HepG2 (cell line): Measurements from ENCODE around the gene SLC5A10. TPM values are rescaled to one million over a fixed set of nuclear protein-coding genes. Genes with fewer than 3 reads are reported as not detected.

Experiments used
- AGO2 ChIP-seq: fragments of 200-400 bp; formaldehyde crosslinking; optimal IDR thresholded peaks from 2 replicates; pipeline ENCODE3; 2017; ENCODE audit warnings: mild to moderate bottlenecking, low read depth, low read length, moderate library complexity
- ARID4A ChIP-seq: sonication (generic); formaldehyde crosslinking; IDR thresholded peaks from 2 replicates; pipeline ENCODE4 v1.5.0; 2020; ENCODE audit warnings: mild to moderate bottlenecking, missing genetic modification reagents, borderline replicate concordance
- DMAP1 ChIP-seq: IDR thresholded peaks from 2 replicates; pipeline ENCODE4 v1.6.1; 2016
- FOSL2 ChIP-seq: sonication (generic); formaldehyde crosslinking; IDR thresholded peaks from 2 replicates; pipeline ENCODE4 v1.4.0; 2020; ENCODE audit warnings: missing genetic modification reagents
- GFI1 ChIP-seq: sonication (generic); formaldehyde crosslinking; IDR thresholded peaks from 2 replicates; pipeline ENCODE4 v1.5.0; 2020; ENCODE audit warnings: missing genetic modification reagents, mild to moderate bottlenecking, borderline replicate concordance
- GLI4 ChIP-seq: sonication (generic); formaldehyde crosslinking; IDR thresholded peaks from 2 replicates; pipeline ENCODE4 v1.5.1; 2020; ENCODE audit warnings: missing genetic modification reagents, mild to moderate bottlenecking, moderate library complexity, borderline replicate concordance
- HNRNPK ChIP-seq: fragments of 200-400 bp; formaldehyde crosslinking; IDR thresholded peaks from 2 replicates; pipeline ENCODE4 v1.6.1; 2018; ENCODE audit warnings: low read length, low read depth, moderate library complexity, mild to moderate bottlenecking; ENCODE audit not compliant: poor library complexity, severe bottlenecking
- IKZF4 ChIP-seq: sonication (generic); formaldehyde crosslinking; IDR thresholded peaks from 2 replicates; pipeline ENCODE4 v1.5.1; 2020; ENCODE audit warnings: borderline replicate concordance, mild to moderate bottlenecking, low read depth, missing genetic modification reagents; ENCODE audit errors: not compliant biosample characterization
- KAT7 ChIP-seq: IDR thresholded peaks from 2 replicates; pipeline ENCODE4 v1.6.1; 2018; ENCODE audit warnings: borderline replicate concordance, missing compliant biosample characterization
- KMT2A ChIP-seq: sonication (generic); formaldehyde crosslinking; IDR thresholded peaks from 2 replicates; pipeline ENCODE4 v1.4.0; 2020; ENCODE audit warnings: missing genetic modification reagents
- MEIS2 ChIP-seq: sonication (generic); formaldehyde crosslinking; IDR thresholded peaks from 2 replicates; pipeline ENCODE4 v1.9.0; 2021; ENCODE audit warnings: mild to moderate bottlenecking, missing genetic modification reagents
- MTF1 ChIP-seq: sonication (generic); formaldehyde crosslinking; IDR thresholded peaks from 2 replicates; pipeline ENCODE4 v1.5.0; 2020; ENCODE audit warnings: missing genetic modification reagents
- NR2C2 ChIP-seq: sonication (generic); formaldehyde crosslinking; IDR thresholded peaks from 2 replicates; pipeline ENCODE4 v1.4.0; 2020; ENCODE audit warnings: missing genetic modification reagents, mild to moderate bottlenecking, moderate library complexity, borderline replicate concordance
- RFX1 ChIP-seq: fragments of 450-650 bp; IDR thresholded peaks from 2 replicates; pipeline ENCODE4 v1.6.1; 2017
- SOX13 ChIP-seq, 3 experiments: fragments of 450-650 bp in 1 of 3; sonication (generic) in 1 of 3; formaldehyde crosslinking in 1 of 3; IDR thresholded peaks in 2 of 3; conservative IDR thresholded peaks in 1 of 3; 2 replicates each; pipeline versions ENCODE4 v1.5.0 to v1.6.1; 2016 to 2020; ENCODE audit warnings: antibody characterized with exemption in 1 of 3, mild to moderate bottlenecking in 1 of 3, missing compliant biosample characterization in 1 of 3, missing genetic modification reagents in 1 of 3, moderate library complexity in 1 of 3
- ZBTB38 ChIP-seq: sonication (generic); formaldehyde crosslinking; IDR thresholded peaks from 2 replicates; pipeline ENCODE4 v1.5.1; 2020; ENCODE audit warnings: mild to moderate bottlenecking, missing genetic modification reagents
- ZNF136 ChIP-seq: sonication (generic); formaldehyde crosslinking; IDR thresholded peaks from 2 replicates; pipeline ENCODE4 v1.8.1; 2022; ENCODE audit warnings: low read depth, mild to moderate bottlenecking, moderate library complexity, missing genetic modification reagents
- ZNF280B ChIP-seq: sonication (generic); formaldehyde crosslinking; IDR thresholded peaks from 2 replicates; pipeline ENCODE4 v1.5.0; 2020; ENCODE audit warnings: missing genetic modification reagents, mild to moderate bottlenecking, borderline replicate concordance
- ZNF280D ChIP-seq: sonication (generic); formaldehyde crosslinking; IDR thresholded peaks from 2 replicates; pipeline ENCODE4 v1.5.1; 2020; ENCODE audit warnings: mild to moderate bottlenecking, missing genetic modification reagents
- ZNF878 ChIP-seq: sonication (generic); formaldehyde crosslinking; IDR thresholded peaks from 2 replicates; pipeline ENCODE4 v1.8.1; 2023; ENCODE audit warnings: mild to moderate bottlenecking, missing genetic modification reagents, moderate library complexity
- polyA plus RNA-seq, 8 experiments: library from polyadenylated mRNA; depleted of rRNA in 3 of 8; stranded (reverse) in 7 of 8; unstranded in 1 of 8; fragments of >200 nt; fragmentation: Illumina TruSeq in 4 of 8; extraction: Trizol in 4 of 8; gene quantifications; 2 replicates each; pipeline versions ENCODE4 v1.2.1 to v1.2.3, GENCODE V29; 2011 to 2016; ENCODE audit warnings: low read depth in 4 of 8, missing spikeins in 1 of 8, mixed read lengths in 1 of 8; ENCODE audit not compliant: insufficient read depth in 1 of 8
- total RNA-seq, 5 experiments: library from RNA; depleted of rRNA; stranded (reverse); fragments of >200 nt; fragmentation: Illumina TruSeq; extraction: Trizol; gene quantifications; 2 replicates each; pipeline ENCODE4 v1.2.3, GENCODE V29; 2016; ENCODE audit warnings: low read depth in 1 of 5

Gene SLC5A10
- total and polyA plus RNA-seq, 2 of the 13 experiments (the other 11 are each of a cell fraction or from before 2014, with no cell fraction given), result 0.05 TPM; not detected in 1

GRCh38 chr17:19005137-19005773, 53.3 kb downstream of the SLC5A10 start (continued):
- TF ChIP-seq ZNF280D (CRISPR knock-in tag), result 0 out of 2 replicates have a peak, but pooled peaks have one; percentile 1
- no peak for TF ChIP-seq ZNF136
- no peak for TF ChIP-seq FOSL2 (CRISPR knock-in tag)
- peak; percentile 41; the same call in 1 of the 2 replicates for TF ChIP-seq ZNF280B (CRISPR knock-in tag)
- 0 out of 2 replicates have a peak, but pooled peaks have one; percentile 35 for TF ChIP-seq KAT7 (CRISPR knock-in tag)
- TF ChIP-seq MTF1 (CRISPR knock-in tag), result no peak
- peak; percentile 10; the same call in 1 of the 2 replicates for TF ChIP-seq ARID4A (CRISPR knock-in tag)
- TF ChIP-seq DMAP1 (CRISPR knock-in tag), result no peak
- no peak for TF ChIP-seq SOX13 (IDR thresholded peaks at IDR 0.05)
- TF ChIP-seq SOX13 (CRISPR knock-in tag; conservative IDR thresholded peaks at IDR 0.05 in 1 of 2, IDR thresholded peaks at IDR 0.05 in 1 of 2), result no peak
- TF ChIP-seq GLI4 (CRISPR knock-in tag), result 0 out of 2 replicates have a peak, but pooled peaks have one; percentile 59
- TF ChIP-seq KMT2A, result no peak
- peak; percentile 45 for TF ChIP-seq AGO2
- peak; percentile 37 for TF ChIP-seq IKZF4 (CRISPR knock-in tag)
- TF ChIP-seq ZNF878 (CRISPR knock-in tag), result no peak
- no peak for TF ChIP-seq HNRNPK
- TF ChIP-seq ZBTB38 (CRISPR knock-in tag), result no peak
- TF ChIP-seq RFX1, result no peak
- no peak for TF ChIP-seq MEIS2 (CRISPR knock-in tag)
- TF ChIP-seq GFI1 (CRISPR knock-in tag), result peak; percentile 1; the same call in 1 of the 2 replicates
- TF ChIP-seq NR2C2 (CRISPR knock-in tag), result 0 out of 2 replicates have a peak, but pooled peaks have one; percentile 1
